ENCODE data around the gene SH2D7.

- TF ChIP-seq FOXM1 (IDR thresholded peaks at IDR 0.05; ENCODE audit: borderline replicate concordance) = no peak
- TF ChIP-seq SP1 (IDR thresholded peaks at IDR 0.05) = no peak
- TF ChIP-seq BHLHE40 (IDR thresholded peaks at IDR 0.05; ENCODE audit: borderline replicate concordance) = no peak
- no peak for TF ChIP-seq SUZ12 (IDR thresholded peaks at IDR 0.05)
- TF ChIP-seq ZNF384 (IDR thresholded peaks at IDR 0.05) = no peak
- TF ChIP-seq NFRKB (IDR thresholded peaks at IDR 0.05) = no peak
- TF ChIP-seq L3MBTL2 (conservative IDR thresholded peaks at IDR 0.05) = no peak
- TF ChIP-seq FOXK2 (IDR thresholded peaks at IDR 0.05) = no peak
- TF ChIP-seq ELF4 (IDR thresholded peaks at IDR 0.05) = no peak
- TF ChIP-seq TARDBP (IDR thresholded peaks at IDR 0.05) = no peak
- TF ChIP-seq FOXA1 (IDR thresholded peaks at IDR 0.05) = no peak
- TF ChIP-seq ARNT (IDR thresholded peaks at IDR 0.05) = no peak
Measured at GRCh38 chr15:78100886-78101285, 8.5 kb downstream of the SH2D7 start.
